Fibroblast of mammary gland (primary cell): ENCODE measurements around the gene KLHL12.
A peak's percentile ranks its signal among the peaks of the same experiment; 100 is the strongest.

Source experiments
- DNase-seq: peaks from one replicate; pipeline ENCODE4 v3.0.0-alpha.2; 2010; ENCODE audit warnings: low read depth
- H3K4me3 ChIP-seq: 2 replicates; pipeline ENCODE4 v1.5.1; 2011; ENCODE audit warnings: low read depth, mild to moderate bottlenecking, low read length, moderate library complexity; ENCODE audit not compliant: control insufficient read depth
- TF ChIP-seq, protein P1 (sequence below): conservative IDR thresholded peaks from 2 replicates; pipeline ENCODE4 v1.5.1; 2011; ENCODE audit warnings: low read depth, low read length, inconsistent platforms; ENCODE audit not compliant: control insufficient read depth, insufficient read depth

The KLHL12 gene

DNA sequence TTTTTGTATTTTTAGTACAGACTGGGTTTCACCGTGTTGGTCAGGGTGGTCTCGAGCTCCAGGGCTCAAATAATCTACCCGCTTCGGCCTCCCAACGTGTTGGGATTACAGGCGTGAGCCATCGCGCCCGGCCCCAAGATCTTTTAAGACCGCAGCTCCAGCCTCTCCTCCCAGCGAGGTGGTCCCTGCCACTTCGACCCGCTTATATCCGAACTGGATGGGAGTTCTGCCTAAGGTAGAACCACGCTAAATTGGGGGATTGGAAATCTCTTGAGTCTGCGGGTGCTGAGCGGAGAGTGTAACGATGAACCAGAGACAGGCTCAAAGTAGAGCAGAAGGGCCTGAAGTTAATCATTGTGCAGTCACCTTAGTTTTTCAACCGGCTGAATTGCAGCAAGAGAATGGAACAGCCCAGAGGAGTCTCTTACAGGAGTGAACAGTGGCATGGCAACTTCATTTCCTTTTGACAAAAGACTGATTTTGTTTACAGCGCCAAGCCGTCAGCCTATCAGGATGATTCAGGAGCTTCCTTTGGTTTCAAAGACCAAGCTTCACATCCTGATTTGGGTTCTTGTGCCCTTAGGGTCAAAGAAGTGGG lies 40.7 kb upstream of the KLHL12 start:
- DNase-seq, result no peak
- TF ChIP-seq, protein P1, sequence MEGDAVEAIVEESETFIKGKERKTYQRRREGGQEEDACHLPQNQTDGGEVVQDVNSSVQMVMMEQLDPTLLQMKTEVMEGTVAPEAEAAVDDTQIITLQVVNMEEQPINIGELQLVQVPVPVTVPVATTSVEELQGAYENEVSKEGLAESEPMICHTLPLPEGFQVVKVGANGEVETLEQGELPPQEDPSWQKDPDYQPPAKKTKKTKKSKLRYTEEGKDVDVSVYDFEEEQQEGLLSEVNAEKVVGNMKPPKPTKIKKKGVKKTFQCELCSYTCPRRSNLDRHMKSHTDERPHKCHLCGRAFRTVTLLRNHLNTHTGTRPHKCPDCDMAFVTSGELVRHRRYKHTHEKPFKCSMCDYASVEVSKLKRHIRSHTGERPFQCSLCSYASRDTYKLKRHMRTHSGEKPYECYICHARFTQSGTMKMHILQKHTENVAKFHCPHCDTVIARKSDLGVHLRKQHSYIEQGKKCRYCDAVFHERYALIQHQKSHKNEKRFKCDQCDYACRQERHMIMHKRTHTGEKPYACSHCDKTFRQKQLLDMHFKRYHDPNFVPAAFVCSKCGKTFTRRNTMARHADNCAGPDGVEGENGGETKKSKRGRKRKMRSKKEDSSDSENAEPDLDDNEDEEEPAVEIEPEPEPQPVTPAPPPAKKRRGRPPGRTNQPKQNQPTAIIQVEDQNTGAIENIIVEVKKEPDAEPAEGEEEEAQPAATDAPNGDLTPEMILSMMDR, result no peak
- peak overlapping the region; percentile 60 for H3K4me3 ChIP-seq

DNA sequence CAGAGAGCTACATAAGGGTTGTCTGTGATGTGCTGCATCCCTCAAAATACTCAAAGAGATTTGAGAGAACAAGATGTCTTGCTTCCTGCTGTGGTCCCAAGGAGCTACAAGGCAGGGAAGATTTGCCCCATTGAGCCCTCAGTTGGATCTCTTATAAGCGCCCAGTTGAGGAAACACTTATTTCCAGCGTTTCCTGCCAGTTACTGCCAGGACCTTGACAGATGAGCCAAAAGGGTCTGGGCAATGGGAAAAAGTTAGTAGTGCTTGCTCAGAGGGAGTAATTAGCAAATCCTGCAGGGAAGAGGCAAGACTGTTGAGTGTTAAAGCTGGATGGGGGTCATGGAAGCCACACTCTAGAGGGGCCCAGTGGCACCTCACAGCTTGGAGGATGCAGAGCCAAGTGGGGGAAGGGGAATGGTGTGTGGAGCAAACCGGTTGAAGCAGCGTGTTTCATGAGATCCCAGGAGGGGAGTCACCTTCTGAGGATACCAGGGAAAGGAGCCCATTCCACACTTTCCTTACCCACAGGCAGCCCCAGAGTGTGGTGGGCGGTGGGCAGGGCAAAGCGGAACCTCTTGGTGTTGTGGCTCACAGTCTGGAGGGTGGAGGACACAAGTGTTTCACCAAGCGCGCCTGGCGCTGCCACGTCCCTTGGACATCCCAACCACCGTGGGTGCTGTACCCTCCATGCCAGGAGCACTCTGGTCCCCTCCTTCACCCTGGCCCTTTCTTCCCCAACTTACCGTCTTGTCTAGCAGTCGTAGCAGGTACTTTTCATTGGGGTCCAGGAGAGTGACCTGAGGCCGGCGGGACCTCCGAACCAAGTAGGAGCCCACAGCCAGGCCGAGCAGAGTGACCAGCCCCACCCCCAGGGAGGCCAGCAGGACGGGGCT lies 39.2 kb upstream of the KLHL12 start:
- TF ChIP-seq, protein P1, result no peak
- DNase-seq, result no peak
- H3K4me3 ChIP-seq, result peak overlapping the region; percentile 93

DNA sequence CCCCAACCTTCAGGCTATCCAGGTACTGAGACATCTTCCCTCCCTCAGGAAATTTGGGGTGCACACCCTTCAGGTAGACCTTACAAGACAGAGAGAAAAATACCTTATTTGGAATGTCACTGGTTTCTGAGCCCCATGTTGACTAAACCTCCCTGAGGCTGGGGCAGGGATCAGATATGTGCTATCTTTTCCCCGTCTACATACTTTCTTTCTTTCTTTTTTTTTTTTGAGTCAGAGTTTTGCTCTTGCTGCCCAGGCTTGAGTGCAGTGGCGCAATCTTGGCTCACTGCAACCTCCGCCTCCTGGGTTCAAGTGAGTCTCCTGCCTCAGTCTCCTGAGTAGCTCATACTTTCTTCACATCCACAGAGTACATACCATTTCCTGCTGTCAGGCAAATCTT lies 38.4 kb upstream of the KLHL12 start:
- H3K4me3 ChIP-seq, result no peak overlapping the region
- TF ChIP-seq, protein P1, result no peak

DNA sequence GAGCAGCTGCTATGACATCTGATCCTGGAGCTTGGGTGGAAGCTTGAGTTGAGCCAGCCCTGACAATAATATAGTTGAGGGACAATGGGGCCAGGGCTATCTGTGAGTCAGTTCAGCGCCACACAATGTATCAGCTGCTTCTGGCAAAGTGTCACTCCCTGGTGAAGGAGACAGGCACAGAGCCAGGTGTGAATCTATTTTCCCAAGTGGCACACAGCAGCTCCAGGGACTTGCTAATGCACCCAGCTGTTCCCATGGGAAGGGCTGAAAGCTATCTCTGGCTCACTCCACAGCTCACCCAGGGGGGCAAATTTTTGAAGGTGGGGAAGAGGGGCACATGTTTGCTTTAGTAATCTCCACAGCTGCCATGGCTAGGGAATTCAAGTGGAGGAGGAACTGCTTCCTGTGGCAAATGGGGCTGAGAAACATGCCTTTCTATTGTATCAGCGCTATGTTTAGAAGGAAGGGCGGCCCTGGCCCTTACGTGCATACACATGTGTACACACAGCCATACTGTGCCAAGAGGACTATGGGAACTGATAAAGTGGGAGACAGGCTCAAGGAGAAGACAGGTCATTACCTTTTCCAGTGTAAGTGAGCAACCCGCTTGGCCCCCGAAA lies 37.9 kb upstream of the KLHL12 start:
- TF ChIP-seq, protein P1, result no peak
- H3K4me3 ChIP-seq, result no peak overlapping the region
- DNase-seq, result no peak

More for the DNA sequence above, 38.4 kb upstream of the KLHL12 start:
- no peak for DNase-seq

DNA sequence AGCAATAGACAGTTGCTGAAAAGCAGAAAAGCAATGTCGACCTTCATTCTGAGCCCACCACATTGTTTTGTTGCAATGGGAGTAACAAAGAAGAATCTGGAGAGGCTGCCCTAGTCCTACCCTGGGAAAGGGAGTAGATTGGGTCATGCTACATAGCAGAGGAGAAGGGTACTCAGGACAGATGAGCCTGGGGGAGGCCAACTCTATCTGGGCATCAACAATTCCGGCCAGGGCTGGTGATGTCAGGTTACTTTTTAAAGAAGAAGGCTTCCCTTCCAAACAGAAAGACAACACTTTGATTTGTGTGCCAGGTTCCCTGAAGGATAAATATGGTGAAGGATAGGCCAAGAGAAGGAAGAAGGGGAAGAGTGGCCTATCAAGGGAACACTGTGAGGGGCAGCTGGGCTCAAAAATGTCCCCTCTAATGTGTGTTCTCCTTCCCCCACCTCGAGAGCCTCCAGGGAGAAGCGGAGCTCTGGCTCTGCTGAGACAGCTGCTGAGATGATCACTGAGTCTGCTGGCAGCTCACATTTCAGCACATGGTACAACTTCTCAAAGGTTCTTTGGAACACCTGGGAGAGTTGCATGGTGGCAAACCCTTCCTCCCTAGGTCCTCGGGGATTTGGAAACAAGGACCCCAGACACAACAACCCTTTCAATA lies 34.3 kb upstream of the KLHL12 start:
- no peak for DNase-seq
- TF ChIP-seq, protein P1, result no peak
- no peak overlapping the region for H3K4me3 ChIP-seq

DNA sequence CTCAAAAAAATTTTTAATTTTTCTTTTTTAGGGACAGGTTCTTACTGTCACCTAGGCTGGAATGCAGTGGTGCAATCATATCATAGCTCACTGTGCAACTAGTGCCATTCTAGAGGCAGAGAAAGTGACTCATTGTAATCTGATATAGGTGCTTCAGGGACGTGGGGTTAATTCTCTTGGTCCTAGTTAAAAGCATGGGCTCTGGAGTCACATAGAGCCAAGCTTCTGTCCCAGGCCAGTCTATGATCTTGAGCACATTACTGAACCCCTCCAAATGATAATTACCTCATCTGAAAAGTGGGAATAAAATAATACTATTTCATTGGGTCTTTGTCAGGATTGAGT lies 32.2 kb upstream of the KLHL12 start:
- H3K4me3 ChIP-seq, result no peak overlapping the region
- TF ChIP-seq, protein P1, result no peak
- peak; percentile 62 for DNase-seq
